CD4-positive, alpha-beta T cell treated with Interleukin-15 for 1 hour (primary cell): ENCODE results near the gene CREB1.
"Not testable (repeated sequence)": the region's sequence is repeated elsewhere in the genome, so short reads cannot be mapped to it uniquely, and the experiment has no call there.

Source experiments
- DNase-seq: peaks from one replicate; pipeline ENCODE4 v3.0.0-alpha.2; 2020

The CREB1 gene

DNA sequence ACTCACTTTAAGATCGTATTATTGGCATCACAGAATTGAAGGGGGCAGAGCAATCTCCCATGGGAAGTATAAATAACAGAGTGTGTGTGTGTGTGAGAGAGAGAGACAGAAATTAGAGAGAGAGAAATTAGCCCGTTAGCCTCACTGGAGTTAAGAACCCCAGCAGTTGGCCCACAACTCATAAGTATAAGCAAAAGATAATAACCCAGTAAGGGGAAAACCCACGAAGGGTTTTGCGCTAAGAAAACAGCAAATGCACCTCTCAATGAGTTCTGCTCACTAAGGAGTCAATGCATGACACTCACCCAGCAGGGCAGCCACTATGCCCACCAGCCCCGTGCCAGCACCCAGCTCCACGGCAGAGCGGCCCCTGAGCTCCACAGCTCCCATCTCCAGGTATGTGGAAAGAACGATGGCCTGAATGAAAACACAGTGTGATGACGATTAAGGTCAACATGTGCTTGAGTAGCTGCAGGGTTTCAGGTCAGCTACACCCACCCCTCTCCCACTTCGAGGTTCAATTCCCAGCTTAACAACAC lies 91.8 kb downstream of the CREB1 start:
- DNase-seq, result no peak

DNA sequence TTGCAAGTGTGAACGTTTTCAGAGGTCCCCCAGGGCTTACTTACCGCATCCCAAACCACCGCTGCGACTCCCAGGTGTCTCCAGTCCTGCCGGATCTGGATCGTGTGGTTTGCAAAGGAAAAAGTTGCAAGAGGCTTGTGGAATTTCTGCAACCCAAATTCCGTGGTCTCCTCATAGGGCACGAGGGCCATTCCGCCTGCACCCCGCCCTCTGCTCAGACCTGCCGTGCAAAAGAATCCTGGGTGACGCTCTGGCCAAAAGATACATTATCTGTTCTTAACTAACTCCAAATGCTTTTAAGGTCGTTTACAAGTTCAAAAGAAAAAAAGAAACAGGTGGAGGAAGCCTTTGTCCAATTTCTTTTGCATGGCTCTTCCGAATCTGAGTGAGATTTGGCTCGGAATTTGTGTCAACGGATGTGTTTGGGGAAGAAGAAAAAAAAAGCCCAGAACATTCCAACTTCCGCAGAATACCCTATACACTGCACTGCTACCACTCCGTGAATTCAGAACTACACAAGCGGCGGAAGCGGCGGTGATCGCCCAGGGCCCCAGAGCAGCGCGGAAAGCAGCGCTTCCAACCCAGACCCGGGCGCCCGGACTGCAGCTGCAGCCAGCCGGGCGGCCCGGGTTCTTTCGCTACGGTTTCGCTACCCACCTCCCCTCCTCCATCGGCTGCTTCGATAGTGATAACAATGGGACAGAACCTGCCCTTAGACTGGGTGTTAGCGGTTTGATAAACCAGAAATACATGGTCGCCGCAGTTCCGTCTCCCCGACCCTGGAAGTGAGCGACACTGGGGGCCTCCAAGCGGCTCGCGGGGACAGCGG lies 94.6 kb downstream of the CREB1 start:
- peak; percentile 71 for DNase-seq

DNA sequence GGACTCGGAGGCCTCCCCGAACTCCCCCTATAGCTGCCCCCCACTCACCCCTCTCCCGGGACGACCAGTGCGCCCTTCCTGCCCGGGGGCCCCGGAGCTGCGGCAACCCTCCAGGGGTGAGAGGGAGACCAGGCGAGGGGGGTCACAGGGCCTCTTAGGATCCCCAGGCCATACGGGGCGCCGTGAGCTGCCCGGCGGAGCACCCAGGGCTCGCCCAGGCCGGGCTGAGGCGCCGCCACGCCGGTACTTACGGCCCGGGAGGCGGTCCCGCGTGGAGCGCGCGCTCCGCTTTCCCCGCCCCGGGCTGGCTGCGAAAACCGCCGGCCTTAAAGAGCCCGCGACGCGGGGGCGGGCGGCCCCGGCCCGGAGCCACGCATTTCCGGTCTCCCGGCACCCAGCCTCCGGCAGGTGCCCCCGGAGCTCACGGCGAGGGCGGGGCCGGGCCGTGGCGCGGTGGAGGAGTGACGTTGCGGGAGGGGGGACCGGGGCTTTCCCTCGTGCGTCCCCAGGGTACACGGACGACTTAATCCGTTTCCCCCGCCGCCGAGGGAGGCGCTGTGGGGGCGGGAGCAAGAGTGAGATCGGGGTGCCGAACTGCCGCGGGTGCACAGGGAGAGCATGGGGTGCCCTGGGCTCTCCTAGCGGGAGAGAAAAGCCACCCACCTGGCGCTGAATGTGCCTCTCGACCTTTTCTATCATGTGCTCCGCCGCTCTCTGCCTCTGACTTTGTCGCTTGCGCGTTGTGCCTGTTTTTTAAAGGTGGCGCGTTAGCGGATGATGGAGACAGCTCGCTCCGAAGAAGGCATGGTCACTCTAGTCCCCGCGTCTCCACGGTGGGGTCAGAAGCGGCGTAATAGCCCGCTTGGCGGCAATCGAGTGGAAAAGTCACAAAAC lies 95.5 kb downstream of the CREB1 start, which contains the start of gene METTL21A:
Gene METTL21A (minus strand): TSS at position 381 of the 894 bp plus-strand sequence. CDS start 1,019 bp downstream, outside the sequence.
- peak; percentile 97 for DNase-seq

DNA sequence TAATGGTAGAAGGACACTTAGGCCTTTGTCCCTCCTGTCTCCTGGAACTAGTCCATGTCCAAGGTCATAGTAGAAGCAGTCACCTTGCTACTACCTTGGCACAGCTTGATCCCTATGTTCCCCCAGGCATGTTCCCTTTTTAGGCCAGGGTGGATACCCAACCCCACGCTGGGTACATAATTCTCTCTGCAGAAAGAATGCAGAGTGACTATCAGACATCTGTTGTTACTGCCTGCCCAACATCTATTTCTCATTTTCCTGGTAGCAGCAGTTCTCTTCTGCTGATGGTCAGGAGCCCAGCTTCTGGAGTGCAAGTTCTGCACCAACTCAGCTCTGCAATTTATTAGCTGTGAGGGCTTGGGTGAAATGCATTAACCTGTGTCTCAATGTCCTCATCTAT lies 99.8 kb downstream of the CREB1 start:
- no peak for DNase-seq

DNA sequence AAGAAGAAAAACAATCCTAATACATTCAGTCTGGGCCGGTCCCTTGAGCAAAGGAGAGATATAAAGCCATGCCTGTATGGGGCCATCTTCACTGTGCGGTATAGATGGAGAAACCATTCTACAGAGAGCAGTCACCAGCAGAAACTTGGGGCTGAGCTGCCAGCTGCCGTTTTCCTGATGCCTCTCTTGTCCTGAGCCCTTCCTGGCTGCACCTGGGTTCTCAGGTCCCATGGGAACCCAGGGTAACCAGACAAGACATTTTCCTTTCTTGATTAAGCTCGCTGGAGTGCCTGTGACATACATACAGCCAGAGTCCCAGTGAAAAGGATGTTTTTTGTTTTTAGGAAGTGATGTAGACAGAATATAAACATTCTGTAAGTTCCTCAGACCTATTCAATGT lies 100.7 kb downstream of the CREB1 start:
- no peak for DNase-seq

DNA sequence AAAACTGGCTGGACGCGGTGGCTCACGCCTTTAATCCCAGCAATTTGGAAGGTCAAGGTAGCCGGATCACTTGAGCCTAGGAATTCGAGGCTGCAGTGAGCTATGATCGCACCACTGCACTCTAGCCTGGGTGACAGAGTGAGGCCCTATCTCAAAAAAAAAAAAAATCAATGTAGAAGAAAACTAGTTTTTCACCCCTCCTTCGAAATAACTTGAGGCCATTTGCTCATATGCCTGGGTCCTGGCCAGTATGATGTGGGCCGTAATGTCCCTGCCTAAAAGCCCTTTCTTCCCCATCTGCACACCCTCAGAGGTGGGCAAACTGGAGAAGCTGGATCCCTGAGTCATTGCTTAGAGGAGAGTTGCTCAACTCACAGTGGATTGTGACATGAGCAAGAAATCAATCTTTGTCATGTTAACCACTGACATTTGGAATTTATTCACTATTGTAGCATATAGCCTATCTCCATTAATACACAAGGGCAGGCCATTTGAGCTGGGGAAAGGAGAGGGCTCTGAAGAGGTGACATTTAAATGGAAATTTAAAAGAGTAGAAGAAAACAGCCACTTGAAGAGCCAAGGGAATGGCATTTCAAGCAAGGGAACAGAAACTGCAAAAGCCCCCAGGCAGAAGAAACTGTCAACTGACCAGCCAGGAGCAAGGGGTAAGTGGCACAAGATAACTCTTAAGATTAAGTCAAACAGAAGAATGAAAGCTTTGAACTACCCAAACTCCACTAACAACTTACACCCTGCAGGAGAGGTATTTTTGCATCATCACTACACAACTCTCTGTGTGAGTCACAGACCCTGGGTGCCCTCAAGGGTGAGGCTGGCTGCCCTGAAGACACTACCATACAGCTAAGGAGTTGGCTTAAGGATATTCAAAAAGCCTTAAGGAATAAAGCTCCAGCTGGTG lies 103.1 kb downstream of the CREB1 start:
- peak; percentile 53 for DNase-seq

DNA sequence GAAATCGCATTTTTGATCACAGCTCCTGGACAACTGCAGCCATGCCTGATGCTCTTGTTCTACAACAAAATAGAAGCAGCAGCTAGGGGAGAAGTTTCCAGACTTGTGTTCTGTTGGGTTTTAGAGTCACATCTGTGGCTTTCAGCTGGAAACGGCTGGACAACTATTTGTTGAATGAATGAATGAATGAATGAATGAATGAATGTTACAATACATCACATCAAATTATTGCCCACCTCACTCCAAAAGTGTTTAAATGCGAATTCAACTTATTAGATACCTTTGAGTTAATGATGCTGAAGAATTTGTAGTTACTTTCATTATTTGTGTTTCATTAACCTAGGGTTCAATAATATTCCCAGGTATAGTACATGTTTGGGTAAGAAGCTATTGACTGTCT lies 103.9 kb downstream of the CREB1 start:
- DNase-seq, result no peak

DNA sequence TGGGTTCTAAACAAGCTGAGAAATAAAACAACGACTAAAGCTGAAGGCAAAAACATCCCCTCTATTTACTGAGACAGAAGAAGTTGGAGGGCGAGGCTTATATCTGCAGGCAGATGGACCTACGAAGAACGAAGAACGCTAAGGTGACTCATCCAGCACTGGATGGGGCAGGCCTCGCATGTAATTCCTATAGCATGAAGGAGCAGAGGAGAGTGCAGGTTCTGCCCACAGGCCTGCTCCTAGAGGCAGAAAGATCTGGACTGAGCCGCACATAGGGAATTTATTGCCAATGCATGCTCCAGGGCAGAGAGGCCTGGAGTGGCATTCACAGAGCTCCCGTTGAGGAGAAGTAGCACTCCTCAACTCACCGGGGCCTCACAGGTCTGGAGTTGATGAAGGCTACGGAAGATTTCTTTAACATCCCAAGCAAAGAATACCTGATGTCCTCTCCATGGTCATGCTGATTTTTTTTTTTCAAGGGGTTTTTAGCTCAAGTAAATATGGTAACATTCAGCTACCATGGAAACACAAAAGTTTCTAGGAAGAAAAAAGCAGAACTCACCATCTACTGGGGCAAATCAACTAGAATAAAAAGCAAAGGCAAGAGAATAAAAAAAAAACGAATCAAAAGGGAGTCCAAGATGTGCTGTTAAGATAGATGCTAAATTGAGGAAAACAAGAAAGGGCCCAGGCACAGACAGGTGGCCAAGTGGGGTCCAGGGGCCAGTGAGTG lies 105.9 kb downstream of the CREB1 start:
- no peak for DNase-seq

DNA sequence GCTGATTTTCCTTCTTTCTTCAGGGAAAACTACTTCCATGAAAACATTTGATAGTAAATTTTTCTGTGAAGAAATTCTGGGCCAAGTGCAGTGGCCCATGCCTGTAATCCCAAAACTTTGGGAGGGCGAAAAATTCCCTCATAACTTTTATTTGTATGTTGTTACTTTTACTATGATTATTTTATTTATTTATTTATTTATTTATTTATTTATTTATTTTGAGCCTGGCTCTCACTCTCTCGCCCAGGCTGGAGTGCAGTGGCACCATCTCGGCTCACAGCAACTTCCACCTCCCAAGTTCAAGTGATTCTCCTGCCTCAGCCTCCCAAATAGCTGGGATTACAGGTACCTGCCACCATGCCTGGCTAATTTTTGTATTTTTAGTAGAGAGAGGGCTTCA lies 109.5 kb downstream of the CREB1 start:
- not testable (repeated sequence) for DNase-seq

DNA sequence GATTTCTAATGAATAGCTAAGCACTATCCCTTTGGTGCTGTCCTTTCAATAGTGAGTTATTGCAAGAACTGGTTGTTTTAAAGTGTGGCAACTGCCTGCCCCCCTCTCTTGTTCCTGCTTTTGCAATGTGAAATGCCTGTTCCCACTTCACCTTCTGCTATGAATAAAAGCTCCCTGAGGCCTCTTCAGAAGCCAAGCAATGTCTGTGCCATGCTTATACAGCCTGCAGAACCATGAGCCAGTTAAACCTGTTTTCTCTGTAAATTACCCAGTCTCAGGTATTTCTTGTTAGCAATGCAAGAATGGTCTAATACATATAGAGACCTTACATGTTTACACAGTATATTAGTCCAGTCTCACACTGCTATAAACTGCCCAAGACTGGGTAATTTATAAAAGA lies 110.4 kb downstream of the CREB1 start:
- no peak for DNase-seq

DNA sequence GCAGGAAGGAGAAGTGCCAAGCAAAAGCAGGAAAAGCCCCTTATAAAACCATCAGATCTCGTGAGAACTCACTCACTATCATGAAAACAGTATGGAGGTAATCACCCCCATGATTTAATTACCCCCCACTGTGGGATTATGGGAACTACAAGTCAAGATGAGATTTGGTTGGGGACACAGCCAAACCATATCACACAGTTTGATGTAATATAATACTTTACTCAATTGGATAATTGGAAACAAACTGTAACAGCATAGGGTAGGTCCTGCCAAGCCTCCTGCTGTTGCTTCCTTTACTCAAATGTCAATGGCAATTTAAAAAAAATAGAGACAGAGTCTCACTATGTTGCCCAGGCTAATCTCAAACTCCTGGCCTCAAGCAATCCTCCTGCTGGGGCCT lies 110.9 kb downstream of the CREB1 start:
- DNase-seq, result no peak

DNA sequence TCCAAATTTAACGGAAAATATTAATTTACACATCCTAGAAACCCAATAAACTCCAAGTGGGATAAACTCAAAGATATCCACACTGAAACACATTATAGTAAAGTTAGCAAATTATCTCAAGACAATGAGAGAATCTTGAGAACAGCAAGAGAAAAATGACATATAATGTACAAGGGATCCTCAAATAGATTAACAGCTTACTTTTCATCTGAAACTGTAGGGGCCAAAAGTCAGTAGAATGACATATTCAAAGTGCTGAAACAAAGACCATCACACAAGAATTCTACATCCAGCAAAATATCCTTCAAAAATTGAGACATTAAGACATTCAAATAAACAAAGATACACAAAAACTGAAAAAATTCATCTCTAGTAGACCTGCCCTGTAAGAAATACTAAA lies 114.1 kb downstream of the CREB1 start:
- DNase-seq, result no peak

DNA sequence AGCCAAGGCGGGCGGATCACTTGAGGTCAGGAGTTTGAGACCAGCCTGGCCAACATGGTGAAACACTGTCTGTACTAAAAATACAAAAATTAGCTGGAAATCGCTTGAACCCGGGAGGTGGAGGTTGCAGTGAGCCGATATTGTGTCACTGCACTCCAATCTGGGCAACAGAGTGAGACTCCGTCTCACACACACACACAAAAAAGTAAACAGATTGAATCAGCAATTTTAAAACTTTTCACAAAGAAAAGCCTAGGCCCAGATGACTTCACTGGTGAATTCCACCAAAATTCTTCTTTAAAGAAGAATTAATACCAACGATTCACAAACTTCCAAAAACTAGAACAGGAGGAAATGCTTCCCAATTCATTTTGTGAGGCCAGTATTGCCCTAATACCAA lies 116.8 kb downstream of the CREB1 start:
- DNase-seq, result not testable (repeated sequence)
